GM19240 (cell line): ENCODE results near the gene FAM181A.

ENCODE experiments used
- DNase-seq: peaks from one replicate; pipeline ENCODE4 v3.0.0; 2011; ENCODE audit warnings: low spot score; ENCODE audit not compliant: insufficient read length

Gene FAM181A

GRCh38 chr14:93960774-93961438 is 33.8 kb downstream of the FAM181A start:
- no peak for DNase-seq

- DNase-seq: no peak
Measured at GRCh38 chr14:93961620-93962019, 34.5 kb downstream of the FAM181A start.

GRCh38 chr14:93962701-93963601 is 35.8 kb downstream of the FAM181A start:
- peak; percentile 45 for DNase-seq

DNA sequence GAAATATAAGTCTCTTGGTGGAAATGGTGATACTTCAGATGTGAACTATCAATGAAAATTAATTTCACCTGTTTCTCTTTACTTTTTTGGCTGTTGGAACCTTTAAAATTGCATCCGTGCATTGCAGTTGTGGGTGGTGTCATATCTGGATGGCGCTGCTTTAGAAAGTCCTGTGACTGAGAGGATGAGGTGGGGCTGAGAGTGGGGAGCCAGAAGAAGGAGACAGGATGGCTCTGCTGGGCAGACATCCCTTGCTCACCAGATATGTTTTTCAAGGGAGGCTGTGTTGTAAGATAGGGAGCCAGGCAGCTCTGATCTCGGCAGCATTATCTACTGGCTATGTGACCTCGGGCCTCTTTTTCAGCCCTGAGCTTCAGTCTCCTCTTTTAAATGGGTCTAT is 36.5 kb downstream of the FAM181A start:
- no peak for DNase-seq

- DNase-seq: no peak
Measured at GRCh38 chr14:93964281-93964680, 37.1 kb downstream of the FAM181A start.

- DNase-seq: no peak
Measured at GRCh38 chr14:93964820-93965286, 37.7 kb downstream of the FAM181A start.

DNA sequence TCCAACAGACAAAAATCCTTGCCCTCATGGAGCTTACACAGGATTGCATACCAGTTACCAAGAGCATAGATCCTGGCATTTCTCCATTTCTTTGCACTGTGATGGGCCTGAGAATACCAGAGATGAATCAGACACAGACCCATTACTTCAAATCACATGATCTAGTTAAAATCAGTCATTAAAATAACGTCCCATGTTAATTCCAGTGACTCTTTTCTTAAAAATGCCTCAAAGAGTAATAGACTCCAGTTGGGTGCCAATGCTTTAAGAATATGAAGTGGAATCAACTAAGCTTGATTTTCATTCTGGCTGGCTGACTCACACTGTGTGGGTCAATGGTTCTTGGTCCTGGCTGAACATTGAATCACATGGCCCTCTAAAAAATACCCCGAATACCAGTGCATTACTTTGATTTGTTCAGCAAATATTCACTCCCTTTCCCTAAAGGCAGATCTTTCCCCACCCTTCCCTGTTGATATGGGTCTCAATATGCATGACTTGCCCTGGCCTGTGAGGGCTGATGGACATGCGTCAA is 38.2 kb downstream of the FAM181A start:
- no peak for DNase-seq

- DNase-seq: no peak
Measured at GRCh38 chr14:93965946-93966474, 38.9 kb downstream of the FAM181A start.

DNA sequence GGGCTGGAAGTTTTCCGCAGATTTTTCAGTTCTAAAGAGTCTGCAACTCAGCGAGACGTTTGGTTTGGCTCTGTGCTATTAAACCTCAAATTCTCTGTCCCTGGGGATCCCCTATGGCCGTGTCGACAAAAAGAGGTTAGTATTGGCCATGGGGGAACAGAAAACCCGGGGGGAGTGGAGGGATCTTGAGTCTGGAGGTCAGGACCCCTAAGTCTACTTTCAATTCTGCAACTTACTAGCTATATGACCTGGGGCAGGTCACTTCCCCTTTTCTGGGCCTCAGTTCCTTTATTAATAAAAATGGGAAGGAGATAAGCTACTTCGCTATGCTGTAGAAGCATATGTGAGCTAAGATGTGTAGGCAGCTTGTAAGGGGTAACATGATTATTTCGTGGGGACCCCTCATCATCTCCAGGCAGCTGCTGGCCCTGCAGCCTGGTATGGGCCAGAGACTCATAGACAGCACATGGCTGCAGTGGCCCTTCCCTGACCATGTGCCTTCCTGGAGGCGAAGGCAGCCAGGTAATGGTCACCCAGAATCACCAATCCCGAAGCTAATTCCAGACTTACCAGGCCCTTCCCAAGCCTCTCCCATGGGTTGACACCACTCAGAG is 40.6 kb downstream of the FAM181A start:
- DNase-seq: no peak

DNA sequence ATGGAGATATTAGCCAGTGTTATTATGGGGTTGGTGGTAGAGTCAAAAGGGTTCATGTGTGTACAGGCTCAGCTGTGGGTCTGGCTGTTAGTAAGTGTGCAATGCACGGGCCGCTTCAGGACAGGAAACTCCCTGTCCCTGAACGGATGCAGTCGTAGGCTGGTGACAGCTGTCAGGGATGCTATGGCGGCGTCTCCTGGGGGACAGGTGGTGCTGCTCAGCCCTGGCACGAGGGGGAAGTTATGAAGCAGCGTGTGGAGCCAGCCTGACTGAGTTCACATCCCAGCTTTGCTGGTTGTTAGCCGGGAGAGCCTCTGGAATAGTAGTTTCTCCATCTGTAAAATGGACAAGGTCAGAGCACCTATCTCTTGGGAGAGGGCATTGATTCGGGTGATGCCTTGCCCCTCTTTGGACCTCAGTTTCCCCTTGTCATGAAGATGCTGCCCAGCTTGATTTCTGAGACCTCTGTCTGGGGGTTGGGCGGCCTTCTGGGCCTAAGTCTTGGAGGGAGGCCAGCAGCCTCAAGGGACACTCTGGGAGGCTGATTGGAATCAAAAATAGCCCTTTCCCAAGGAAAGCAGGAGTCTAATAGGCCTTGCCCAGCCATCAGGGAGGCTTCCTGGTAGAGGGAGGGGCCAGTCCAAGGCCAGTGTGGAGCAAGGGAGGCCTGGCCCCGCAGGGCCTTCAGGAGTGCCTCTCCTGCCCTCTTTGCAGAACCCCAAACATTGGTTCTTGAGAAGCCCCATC is 42.1 kb downstream of the FAM181A start:
- DNase-seq: no peak

GRCh38 chr14:93970585-93970964 is 43.4 kb downstream of the FAM181A start:
- no peak for DNase-seq

- DNase-seq: no peak
Measured at GRCh38 chr14:93970965-93971634, 44.0 kb downstream of the FAM181A start.

DNA sequence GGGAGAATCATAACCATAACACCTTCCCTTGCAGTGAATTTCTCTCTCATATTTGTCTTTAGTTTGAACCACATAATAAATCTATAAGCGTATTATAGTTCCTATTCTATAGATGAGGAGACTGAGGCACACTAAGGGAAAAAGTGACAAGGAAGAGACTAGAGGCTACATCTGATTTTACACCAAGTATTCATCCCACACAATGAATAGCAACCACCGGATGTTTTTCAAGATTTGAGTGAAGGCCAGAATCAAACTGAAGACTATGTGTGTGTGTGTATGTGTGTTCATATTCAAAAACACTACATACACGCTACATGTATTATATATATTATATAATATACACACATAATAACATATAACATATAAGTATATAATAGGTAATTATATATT is 44.5 kb downstream of the FAM181A start:
- no peak for DNase-seq

- no peak for DNase-seq
Measured at GRCh38 chr14:93972618-93973205, 45.6 kb downstream of the FAM181A start.

GRCh38 chr14:93973607-93974006 is 46.5 kb downstream of the FAM181A start:
- DNase-seq: no peak

DNA sequence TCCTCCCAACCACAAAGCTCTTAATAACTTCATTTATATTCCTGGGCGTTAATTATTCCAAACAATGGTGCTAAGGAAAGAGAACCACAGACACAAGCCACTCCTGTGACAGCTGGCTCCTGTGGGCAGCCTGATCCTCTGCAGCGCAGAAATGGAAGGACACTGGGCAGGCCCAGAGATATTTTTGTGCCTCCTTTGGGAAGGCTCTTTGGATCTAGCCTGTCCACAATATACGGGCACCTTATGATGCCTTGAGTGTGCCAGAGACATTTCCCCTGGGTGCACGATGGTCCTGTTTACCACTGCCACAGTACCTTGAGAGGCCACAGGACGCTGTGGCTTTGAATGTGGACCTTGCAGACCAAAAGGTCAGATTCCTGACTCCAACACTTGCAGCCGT is 47.2 kb downstream of the FAM181A start:
- DNase-seq: no peak

DNA sequence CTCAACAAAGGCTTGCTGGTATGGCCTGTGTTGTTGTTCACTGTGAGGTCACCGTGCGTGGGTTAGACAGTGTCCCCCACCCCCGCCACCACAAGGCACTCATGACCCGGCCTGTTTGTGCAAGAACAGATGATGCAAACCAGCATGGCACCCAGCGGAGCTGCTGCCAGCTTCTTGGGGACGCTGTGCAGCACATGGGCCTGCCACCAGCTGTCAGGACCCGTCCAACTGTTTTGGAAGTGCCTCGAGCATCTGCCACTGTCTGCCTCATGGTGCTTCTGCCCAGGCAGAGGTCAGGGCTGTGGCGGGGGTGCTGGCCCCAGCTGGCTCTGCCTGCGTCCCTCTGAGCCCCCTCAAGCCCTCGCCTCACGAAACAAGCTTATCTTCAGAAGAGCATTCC is 47.7 kb downstream of the FAM181A start:
- DNase-seq: no peak

DNA sequence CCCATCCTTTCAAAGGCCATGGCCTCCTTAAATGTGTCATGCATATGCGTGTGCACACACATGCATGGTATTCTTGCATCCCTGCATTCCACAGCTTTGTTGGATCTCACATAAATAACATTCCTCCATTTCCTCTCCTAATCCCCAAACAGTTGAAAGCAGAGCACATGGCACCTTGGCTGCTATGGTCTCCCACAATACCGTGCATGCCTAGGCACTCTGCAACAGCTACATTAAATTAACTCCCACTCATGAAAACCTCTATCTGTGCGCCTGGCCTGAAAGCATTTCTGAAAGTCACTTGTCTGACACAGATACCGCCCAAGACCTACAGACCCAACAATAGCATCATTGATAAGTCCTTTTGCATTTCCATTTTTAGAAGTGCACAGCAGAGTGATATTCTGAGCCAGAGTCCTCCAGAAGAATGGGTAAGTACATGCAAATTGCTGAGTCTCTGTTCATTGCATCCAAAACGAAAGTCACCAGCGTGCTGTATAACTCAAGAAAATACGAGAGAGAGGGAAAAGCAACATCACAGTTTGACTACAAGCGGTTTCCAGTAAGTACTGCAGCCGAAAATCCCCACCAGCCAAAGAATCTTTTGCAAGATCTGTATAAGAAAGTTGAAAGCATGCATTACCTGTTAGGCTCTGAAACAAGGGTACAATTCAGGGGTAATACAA is 48.8 kb downstream of the FAM181A start:
- DNase-seq: no peak

- no peak for DNase-seq
Measured at GRCh38 chr14:93976477-93977057, 49.4 kb downstream of the FAM181A start, which contains the start of gene ASB2. TSS of gene ASB2 (minus strand) at chr14:93976570. CDS start at chr14:93964539, 12,031 bp downstream.
